ENCODE results near the gene BRAP. TPM values are rescaled to one million over a fixed set of nuclear protein-coding genes. Genes with fewer than 3 reads are reported as not detected.
A peak's percentile ranks its signal among the peaks of the same experiment; 100 is the strongest.

The BRAP gene
- total RNA-seq, 4 donors from 2014 or later, result 12.9 to 18.0 (median 17.2) TPM

- WGBS, 2 donors, result 2 to 8% methylated on average over 5 of the region's 5 CpGs
- H3K9me3 ChIP-seq, result no peaks in the 10 kb centered on the region
Measured at GRCh38 chr12:111600205-111600642, 85.5 kb downstream of the BRAP start.

DNA sequence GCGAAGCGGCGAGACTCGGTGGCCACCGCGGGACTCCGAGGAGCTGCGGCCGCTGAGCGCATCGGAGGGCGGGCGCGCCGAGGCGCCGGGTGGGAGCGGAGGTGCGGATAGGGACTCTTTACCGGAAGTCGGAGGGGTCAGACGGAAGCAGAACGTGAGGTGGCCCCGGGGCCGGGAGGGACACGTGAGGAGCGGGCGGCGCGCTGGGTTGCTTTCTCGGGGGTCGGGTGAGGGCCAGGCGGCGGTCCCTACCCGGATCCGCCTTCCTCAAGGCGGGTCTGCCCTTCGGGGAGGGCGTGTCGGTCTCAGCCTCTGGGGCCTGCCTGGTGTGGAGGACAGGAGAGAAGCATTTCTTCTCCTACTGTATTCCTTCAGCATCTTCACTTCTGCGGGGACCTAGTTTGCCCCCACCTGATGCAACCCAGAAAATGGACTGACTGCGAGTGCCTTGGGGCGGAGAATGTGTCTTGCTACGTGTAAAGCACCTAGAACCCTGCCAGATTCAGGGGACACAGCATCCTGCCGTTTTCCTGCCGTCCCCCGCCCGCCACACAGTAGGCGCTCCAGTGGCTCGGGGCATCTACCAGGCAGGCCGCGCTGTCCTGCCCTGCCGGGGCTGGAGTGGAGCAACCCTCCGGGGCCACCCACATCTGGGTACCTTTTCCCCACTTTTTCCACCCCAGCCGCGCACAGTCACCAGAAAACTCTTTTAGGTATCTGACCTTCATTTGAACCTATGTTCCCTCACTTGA, 86.1 kb downstream of the BRAP start:
- Histone ChIP-seq H3K36me3 (no peaks in the 10 kb centered on the region), H3K4me1 (peaks cover 0 to 35% (median 22%) of the 10 kb centered on the region in 4 donors), H3K27ac (peak overlapping the region; percentile 94 to 98 (median 96)), H3K9me3 (no peaks in the 10 kb centered on the region), H3K27me3 (no peaks in the 10 kb centered on the region), H3K4me3 (peak overlapping the region; percentile 59 to 97 (median 87))
- DNase-seq (ENCODE audit: low spot score in 2 of 2), result peak; percentile 77 to 85
- TF ChIP-seq POLR2A (IDR thresholded peaks at IDR 0.05) (peak; percentile 68 to 78), EP300 (IDR thresholded peaks at IDR 0.05) (peak in 1 of 2 donors; percentile 92), CTCF (IDR thresholded peaks at IDR 0.05) (peak in 2 of 5 experiments; percentile 36)
- WGBS, 2 donors, result 1% methylated on average over 39 to 42 of the region's 56 CpGs

More at GRCh38 chr12:111600205-111600642, 85.5 kb downstream of the BRAP start:
- Histone ChIP-seq H3K27me3 (no peaks in the 10 kb centered on the region), H3K4me1 (peaks cover 0 to 29% (median 16%) of the 10 kb centered on the region in 4 donors), H3K4me3 (peak overlapping the region; percentile 59 to 97 (median 87)), H3K27ac (peak overlapping the region; percentile 94 to 98 (median 96)), H3K36me3 (no peaks in the 10 kb centered on the region)
- TF ChIP-seq POLR2A (IDR thresholded peaks at IDR 0.05), result no peak
- TF ChIP-seq EP300 (IDR thresholded peaks at IDR 0.05), result no peak
- no peak for TF ChIP-seq CTCF (IDR thresholded peaks at IDR 0.05)
- no peak for DNase-seq (ENCODE audit: low spot score in 2 of 2)

DNA sequence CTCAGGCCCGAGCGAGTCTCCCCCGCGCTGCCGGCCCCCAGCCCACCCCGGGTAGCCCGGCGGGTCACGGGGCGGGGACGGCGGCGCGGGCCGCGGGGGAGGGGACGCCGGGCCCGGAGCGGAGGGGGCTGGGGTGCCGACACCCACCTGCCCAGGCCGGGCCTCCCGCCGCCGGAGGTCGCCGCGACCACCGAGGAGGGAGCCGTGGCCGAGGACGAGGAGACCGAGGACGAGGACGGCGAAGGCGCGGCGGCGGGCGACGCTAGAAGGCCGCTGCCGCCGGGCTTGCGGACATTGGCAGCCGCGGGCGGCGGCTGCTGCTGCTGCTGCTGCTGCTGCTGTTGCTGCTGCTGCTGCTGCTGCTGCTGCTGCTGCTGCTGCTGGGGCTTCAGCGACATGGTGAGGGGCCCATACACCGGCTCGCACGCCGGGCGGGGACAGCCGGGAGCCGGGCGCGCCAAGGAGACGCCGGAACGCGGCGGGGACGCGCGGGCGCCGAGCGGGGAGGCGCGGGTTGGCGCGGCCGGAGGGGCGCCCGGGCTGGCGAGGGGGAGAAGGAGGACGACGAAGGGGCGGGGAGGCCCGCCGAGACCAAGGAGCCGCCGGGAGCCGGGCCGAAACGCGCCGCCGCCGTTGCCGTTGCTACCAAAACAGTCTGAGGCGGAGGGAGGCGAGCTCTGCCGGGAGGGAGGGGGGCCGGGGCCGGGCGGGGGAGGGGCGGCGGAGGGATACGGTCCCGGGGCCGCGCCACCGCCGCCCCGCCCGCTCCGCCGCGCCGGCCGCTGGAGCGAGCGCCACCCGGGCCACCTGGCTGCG, 86.9 kb downstream of the BRAP start, which contains the start of gene ATXN2:
ATXN2 (minus strand) TSS at position 679 of the 816 bp plus-strand sequence; CDS start at position 398, 281 bp downstream.
- Histone ChIP-seq H3K27me3 (no peaks in the 10 kb centered on the region), H3K4me1 (peaks cover 0 to 43% (median 28%) of the 10 kb centered on the region in 4 donors), H3K4me3 (peak within 1 kb of the TSS; percentile 59 to 97 (median 87)), H3K9me3 (no peaks in the 10 kb centered on the region), H3K36me3 (no peaks in the 10 kb centered on the region), H3K27ac (peak within 1 kb of the TSS; percentile 94 to 98 (median 96))
- WGBS, 2 donors, result 0 to 1% methylated on average over 42 to 72 of the region's 119 CpGs
- peak; percentile 42 to 47 for DNase-seq (ENCODE audit: low spot score in 2 of 2)
- TF ChIP-seq POLR2A (IDR thresholded peaks at IDR 0.05), result no peak
- TF ChIP-seq EP300 (IDR thresholded peaks at IDR 0.05), result no peak
- no peak for TF ChIP-seq CTCF (IDR thresholded peaks at IDR 0.05)

DNA sequence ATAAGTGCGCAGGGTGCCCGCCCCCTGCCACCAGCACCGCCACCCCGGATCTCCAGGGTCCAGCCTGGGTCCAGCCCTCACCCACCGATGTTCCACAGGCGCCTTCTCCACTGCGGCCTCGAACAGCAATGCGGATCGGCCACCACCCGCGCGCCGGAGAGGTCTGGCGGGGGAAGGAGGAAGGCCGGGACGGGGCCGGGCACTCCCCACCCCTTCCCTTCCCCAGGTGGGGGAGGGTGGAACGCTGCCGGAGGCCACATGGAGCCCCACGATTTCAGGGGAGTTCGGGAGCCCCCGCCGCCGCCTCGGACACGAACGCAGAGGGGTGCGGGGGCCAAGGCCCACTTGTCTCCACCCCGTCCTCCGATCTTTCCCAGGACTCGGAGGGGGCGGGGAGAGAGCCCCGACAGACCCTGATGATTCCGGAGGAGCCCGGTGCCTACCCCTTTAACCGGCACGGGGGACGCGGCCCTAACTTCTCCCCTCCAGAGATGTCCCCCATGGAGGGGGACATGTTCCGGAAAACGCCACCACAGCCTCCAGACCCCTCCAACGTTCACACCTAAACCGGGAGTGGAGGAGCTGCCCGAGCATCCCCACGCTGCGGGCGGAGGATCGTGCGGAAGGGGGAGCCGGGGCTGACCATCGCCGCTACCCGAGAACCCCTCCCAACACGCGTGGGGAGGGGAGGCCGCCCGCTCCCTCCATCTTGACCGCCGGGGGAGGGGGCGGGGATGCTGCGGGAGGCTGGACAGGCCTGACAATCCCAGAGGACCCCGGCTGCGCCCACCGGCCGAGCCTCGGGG, 87.7 kb downstream of the BRAP start:
- Histone ChIP-seq H3K4me1 (peaks cover 0 to 49% (median 28%) of the 10 kb centered on the region in 4 donors), H3K27me3 (no peaks in the 10 kb centered on the region), H3K4me3 (peak overlapping the region; percentile 59 to 97 (median 87)), H3K36me3 (no peaks in the 10 kb centered on the region), H3K27ac (peak overlapping the region; percentile 94 to 98 (median 96)), H3K9me3 (no peaks in the 10 kb centered on the region)
- DNase-seq (ENCODE audit: low spot score in 2 of 2), result peak in 1 of 2 donors; percentile 19
- WGBS, 2 donors, result 0 to 1% methylated on average over 27 to 50 of the region's 67 CpGs
- no peak for TF ChIP-seq EP300 (IDR thresholded peaks at IDR 0.05)
- no peak for TF ChIP-seq POLR2A (IDR thresholded peaks at IDR 0.05)
- no peak for TF ChIP-seq CTCF (IDR thresholded peaks at IDR 0.05)

Measured in tibial nerve (tissue), 4 donors.